NCI-H146 treated with DMSO at 0.1 percent for 48 hours (cell line): ENCODE results near the gene KRTAP5-5.
"Not testable (repeated sequence)": the region's sequence is repeated elsewhere in the genome, so short reads cannot be mapped to it uniquely, and the experiment has no call there.

Source experiments
- DNase-seq: peaks from one replicate; lab custom pipeline; 2025; ENCODE audit not compliant: unreplicated experiment; lab: John Stamatoyannopoulos, UW

Gene KRTAP5-5

DNA sequence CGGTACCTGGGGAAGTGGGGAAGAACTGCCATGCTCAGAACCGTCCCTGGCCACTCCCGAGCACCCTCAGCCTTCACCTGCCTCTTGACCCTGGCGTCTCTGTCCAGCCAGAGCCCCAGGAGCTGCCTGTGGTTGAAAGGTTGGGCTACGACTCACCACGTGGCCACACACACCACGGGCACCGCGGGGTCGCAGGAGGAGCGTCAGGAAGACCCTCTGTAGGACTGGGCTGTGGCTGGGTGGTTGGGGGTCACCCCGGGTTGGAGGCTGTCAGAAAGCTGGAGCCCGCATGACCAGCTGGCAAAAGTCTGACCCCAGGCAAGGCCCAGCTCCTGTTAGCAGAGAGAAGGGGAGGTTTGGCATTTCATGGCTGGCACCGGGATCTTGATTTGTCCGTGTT lies 11.5 kb downstream of the KRTAP5-5 start:
- no peak for DNase-seq

DNA sequence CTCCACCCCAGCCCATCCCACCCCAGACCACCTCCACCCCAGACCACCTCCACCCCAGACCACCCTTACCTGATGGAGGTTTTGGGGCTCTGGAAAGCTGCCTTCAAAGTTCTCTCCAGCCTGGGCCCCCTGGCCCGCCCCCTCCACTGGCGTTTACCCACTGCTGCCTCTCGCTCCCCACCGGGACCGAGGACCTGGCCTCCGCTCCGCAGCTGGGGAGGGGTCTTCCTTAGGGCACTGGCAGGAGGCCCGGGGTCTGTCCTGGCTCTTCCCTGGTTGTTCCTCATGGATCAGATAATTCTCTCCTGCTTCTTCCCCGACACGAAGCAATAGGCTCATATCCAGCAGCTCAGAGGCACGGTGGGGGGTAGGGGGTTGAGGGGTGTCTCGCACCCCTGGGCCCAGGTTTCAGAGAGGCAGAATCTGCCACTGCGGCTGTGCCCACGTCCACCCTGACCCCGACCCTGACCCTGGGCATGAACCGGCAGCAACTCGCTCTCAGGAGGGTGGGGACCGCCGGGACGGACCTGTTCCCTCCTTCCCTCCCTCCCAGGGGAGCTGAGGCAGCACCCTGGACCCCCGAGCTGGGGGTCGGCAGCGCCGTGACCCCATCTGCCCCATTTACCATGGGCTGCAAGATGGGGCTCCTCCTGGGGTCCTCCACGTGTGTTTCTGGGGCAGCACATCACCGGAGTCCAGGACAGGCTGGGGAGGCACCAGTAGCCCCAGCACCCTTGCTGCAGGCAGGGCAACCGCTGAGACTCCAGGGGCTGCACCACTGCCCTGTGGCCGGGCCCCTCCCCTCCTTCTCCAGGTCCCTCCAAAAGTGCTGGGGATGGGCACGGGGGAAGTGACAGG lies 12.9 kb downstream of the KRTAP5-5 start:
- DNase-seq, result no peak

DNA sequence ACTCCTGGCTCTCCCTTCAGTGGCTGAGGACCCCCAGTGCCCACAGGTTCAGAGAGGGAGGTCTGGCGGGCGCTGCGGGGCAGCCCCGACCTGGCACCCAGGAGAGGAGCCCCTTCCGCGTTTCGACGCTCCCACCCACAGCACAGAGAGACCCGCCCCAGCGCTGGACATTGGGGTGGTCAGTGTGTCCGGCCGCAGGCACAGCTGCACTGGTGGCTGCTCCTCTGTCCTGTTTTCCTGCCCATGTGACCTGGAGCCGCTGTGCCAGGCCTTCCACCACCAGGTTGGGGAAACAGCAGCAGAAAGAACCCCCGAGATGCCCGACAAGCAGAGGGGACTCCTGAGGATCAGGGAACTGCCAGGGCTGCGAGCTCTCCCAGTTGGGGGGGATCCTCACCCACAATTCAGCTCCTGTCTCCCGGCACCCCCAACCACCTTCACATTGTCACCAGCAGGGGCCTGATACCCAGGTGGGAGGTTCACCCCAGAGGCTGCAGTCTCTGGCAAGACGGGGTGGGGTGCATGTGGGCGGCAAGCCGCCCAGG lies 13.6 kb downstream of the KRTAP5-5 start:
- DNase-seq, result no peak

DNA sequence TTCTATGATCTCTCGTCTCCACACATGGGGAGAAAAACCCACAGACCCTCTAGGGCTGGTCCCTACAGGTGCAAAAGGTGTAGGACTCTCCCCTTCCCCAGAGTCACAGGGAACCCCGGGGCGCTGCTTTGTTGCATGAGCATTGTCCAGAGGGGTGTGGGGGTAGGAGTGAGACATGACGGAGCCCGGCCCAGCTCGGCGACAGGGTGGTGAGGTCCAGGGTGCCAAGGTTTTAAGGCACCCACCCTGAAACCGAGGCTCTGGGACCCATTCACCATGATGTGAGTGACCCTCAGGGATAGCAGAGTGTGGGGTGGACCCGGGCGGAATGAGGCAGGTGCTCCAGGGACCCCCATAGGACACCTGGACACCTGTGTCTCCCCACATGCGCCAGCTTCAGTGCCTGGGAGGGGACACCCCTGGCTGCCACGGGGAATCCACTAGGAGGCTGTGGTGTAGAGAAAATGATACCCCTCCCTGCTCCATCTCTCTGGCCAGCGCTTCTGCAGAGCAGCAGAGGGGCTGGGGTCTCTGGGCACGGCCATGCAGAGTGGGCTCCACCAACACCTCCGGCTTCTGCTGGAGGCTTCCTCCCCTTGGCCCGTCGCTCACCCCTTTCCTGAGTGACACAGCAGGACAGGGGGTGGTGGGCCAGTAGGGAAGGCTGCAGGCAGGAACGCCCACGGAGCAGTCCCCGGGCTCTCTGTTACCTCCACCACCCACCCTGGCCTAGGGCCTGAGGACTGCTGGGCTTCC lies 15.2 kb downstream of the KRTAP5-5 start:
- no peak for DNase-seq

GRCh38 chr11:1645357-1645821 lies 15.8 kb downstream of the KRTAP5-5 start:
- DNase-seq, result no peak

DNA sequence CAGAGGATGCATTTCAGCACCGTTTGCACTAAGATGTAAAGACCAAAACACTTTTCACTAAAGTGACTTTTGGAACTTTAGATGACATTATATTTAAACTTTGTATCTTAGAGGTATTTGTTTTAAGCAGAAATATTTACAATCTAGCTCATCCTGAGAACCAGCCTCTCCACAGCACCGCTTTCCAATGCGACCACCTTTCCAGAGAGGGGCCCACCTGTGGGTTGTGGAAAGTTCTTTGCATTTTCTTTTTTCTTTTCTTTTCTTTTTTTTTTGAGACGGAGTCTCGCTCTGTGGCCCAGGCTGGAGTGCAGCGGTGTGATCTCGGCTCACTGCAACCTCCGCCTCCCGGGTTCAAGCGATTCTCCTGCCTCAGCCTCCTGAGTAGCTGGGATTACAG lies 17.0 kb downstream of the KRTAP5-5 start:
- DNase-seq, result not testable (repeated sequence)

- no peak for DNase-seq
These were observed 18.5 kb downstream of the KRTAP5-5 start for GRCh38 chr11:1647901-1648652.

DNA sequence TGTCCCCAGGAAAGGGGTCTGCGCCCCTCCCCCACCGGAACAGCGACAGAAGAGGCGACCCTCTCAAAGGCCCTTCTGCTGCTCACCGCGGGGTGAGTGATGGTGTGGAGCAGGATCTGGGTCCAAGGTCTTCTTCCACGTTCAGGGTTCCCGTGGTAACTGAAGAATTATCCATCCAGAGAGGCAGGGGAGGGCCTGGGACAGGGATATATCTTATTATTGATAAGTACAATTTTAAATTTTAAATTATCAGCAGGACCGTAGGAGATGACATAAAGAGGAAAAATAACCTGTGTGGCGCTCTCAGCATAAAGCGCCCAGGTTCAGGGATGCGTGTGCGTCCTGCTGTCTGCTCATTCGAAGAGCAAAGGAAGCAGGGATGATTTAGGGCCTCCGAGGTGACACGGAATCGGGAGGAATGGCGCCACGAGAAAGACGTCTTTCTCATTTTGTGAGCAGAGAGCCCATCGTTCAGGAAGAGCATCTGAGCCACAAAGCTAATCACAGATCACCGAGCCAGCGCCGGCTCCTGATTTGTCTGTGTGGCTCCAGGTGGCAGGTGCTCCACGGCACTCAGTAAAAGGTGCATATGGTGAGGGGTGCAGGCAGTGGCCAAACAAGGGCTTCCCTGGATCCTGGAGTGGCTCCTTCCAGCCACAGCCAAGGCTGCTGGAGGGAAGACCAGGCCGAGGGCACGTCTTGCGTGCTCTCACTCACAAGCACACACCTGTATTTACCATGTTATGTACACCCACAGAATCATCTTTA lies 19.3 kb downstream of the KRTAP5-5 start:
- DNase-seq, result no peak

DNA sequence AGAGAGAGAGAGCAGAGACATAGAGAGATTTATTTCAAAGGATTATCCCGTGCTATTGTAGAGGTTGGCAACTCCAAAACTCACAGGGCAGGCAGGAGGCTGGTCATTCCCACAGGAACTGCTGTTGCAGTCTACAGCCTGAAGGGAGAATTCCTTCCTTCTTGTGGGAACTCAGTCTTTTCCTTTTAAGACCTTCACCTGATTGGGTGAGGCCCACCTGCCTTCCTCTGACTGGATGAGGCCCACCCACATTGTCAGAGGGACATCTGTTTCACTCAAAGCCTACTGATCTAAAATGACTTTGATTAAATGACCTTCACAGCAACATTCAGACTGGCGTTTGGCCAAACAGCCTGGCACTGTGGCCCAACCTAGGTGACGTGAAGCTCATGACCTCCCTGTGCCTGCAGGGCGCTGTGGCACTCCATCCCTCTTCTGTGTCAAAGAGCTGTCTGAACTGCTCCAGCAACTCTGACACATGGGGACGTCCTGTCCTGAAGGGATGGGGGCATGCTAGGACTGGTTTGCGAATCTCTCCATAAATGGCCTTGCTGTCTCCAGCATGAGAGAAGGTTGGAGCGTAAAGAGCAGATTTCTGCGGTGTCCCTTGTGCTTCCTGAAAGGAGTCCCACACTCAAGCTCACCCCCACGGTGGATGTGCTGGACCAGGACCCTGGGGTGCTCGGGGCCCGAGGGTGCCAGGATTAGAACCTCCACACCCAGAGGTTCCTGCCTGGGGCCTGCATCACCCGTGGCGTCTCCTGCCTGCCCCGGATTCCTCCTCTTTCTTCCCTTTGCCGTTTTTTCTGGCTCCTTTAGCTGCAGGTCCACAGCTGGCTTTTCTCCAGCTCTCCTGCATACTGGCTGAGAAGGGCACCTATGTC lies 20.7 kb downstream of the KRTAP5-5 start:
- DNase-seq, result no peak

DNA sequence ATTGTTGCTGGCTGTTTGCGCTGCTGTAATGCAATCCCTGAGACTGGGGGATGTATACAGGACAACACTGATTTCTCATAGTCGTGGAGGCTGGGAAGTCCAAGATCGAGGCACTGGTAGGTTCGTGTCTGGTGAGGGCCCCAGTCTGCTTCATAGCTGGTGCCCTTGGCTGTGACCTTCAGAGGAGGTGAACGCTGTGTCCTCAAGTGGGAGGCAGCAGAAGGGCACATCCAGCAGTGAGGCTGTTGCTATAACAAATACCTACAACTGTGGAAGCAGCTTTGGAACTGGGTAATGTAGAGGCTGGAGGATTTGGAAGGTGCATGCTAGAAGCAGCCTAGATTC lies 21.3 kb downstream of the KRTAP5-5 start:
- DNase-seq, result no peak

- DNase-seq, result no peak
These were observed 21.9 kb downstream of the KRTAP5-5 start for GRCh38 chr11:1651411-1651980.

- no peak for DNase-seq
These were observed 22.5 kb downstream of the KRTAP5-5 start for GRCh38 chr11:1652026-1652425.

GRCh38 chr11:1652442-1652770 lies 22.8 kb downstream of the KRTAP5-5 start:
- no peak for DNase-seq

DNA sequence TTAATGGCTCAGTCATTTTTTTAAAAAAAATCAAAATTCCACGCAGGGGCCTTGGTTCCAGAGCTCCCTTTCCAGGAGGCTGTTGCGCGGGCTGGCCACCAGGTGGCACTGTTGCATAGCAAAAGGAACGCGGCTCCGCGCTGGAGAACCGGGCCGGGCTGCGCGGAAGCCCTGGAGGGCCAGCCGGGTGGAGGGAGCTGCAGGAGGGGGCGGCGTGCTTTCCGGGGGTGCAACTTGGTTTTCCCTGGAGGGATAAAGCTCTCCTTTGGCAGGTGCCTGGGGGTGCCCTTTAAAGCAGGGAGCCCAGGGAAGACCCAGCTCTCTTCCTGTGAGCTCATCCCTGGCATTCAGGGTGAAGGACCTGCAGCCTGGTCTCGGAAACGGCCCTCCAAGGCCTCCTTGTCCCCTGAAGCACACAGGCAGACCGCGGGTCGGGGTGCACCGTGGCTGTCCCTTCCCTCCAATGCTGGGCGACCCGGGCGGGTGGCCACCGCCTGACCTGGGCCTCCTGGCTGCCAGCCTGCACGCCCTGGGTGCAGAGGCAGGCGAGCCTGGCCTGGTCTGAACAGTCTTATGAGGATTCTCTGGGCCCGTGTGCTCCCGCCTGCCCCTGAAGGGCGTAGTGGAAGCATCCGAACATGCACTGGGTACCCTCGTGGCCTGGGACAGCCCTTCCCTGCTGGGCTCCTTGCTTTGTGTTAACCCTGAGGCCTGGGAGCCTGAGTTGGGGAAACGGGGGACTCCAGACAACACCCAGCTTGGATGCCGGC lies 23.4 kb downstream of the KRTAP5-5 start:
- no peak for DNase-seq

DNA sequence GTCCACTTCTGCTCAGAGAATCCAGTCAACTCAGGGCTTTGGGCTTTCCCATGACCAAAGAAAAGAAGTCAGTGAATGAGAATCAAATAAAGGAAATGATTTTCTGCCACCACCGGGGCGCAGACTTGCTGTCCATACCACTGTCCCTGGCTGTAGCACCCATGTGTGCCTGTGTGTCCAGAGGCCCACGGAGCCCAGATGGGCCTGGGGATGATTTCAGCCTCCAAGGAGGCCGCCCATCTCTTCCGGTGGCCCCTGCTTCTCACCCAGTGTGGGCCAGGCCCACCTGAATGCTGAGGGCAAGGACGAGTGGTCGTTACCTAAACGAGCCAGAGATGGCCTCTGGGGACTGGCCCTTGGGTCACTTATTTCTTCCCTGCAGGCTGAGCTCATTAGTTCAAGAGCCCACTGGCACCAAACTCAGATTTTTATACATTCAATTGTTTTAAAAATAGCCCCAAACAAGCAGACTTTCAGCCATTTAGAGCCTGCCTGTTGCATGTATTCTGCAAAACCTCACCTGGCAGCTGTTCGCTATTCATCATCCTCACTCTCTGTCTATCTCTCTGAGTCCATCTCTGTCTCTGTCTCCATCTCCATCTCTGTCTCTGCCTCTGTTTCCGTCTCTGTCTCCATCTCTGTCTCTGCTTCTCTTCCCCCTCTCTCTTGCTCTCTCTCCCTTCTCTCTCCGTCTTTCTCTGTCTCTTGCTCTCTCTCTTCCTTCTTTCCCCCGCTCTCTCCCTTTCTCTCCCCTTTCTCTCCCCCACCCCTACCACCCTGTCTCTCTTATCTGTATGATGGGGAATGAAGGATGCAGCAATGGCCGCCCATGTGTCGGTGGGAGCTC lies 24.2 kb downstream of the KRTAP5-5 start:
- DNase-seq, result no peak

- no peak for DNase-seq
These were observed 25.0 kb downstream of the KRTAP5-5 start for GRCh38 chr11:1654388-1655167.
